A549 (cell line): ENCODE results near the gene ANK2. TPM values are rescaled to one million over a fixed set of nuclear protein-coding genes. Genes with fewer than 3 reads are reported as not detected.

ENCODE experiments used
- ATAC-seq, 2 experiments: fragments of 200-7000 bp in 1 of 2; fragments of >200 bp in 1 of 2; cut with Nextera tagmentation in 1 of 2; cut with Tn5 transposase in 1 of 2; 3 replicates each; pipeline versions ENCODE4 v1.8.0 to v1.9.1; 2018 to 2020; ENCODE audit warnings: mild to moderate bottlenecking in 1 of 2, moderate library complexity in 1 of 2
- CTCF ChIA-PET: fragments of 300-600 bp; sonication (Branson Sonifier 250); formaldehyde crosslinking; extraction: SDS; loops from one replicate; lab custom pipeline; 2021; ENCODE audit warnings: antibody characterized with exemption, inconsistent platforms; lab: Yijun Ruan, JAX
- POLR2A ChIA-PET: fragments of 350-600 bp; formaldehyde crosslinking; extraction: SDS; loops from one replicate; lab custom pipeline; 2021; ENCODE audit warnings: antibody characterized with exemption, inconsistent platforms; lab: Yijun Ruan, JAX
- DNase-seq, 2 experiments: peaks; one replicate each; pipeline versions ENCODE4 v3.0.0 to v3.0.0-alpha.2; 2011 to 2016; ENCODE audit warnings: low read depth in 1 of 2, low spot score in 1 of 2
- FAIRE-seq: peaks from 2 replicates; lab custom pipeline; 2011; peaks lifted over from hg19 to GRCh38; lab: Jason Lieb, UNC
- H3K27ac ChIP-seq, 2 experiments: fragments of >200 bp; sonication (Bioruptor Twin); formaldehyde crosslinking; 3 replicates each; pipeline ENCODE4 v1.5.1; 2016 to 2017
- H3K4me1 ChIP-seq: fragments of >200 bp; sonication (Bioruptor Twin); formaldehyde crosslinking; 3 replicates; pipeline ENCODE4 v1.6.1; 2016
- H3K4me2 ChIP-seq: fragments of >200 bp; sonication (Bioruptor Twin); formaldehyde crosslinking; 3 replicates; pipeline ENCODE4 v1.6.1; 2016
- H3K4me3 ChIP-seq: fragments of >200 bp; sonication (Bioruptor Twin); formaldehyde crosslinking; 3 replicates; pipeline ENCODE4 v1.5.1; 2016
- H3K9me3 ChIP-seq: fragments of >200 bp; sonication (Bioruptor Twin); formaldehyde crosslinking; 3 replicates; pipeline ENCODE4 v1.6.1; 2016
- BHLHE40 ChIP-seq: IDR thresholded peaks from 2 replicates; pipeline ENCODE4 v1.6.1; 2012; ENCODE audit warnings: low read depth, low read length, inconsistent platforms
- CBX2 ChIP-seq: fragments of 200-600 bp; sonication (generic); IDR thresholded peaks from 2 replicates; pipeline ENCODE4 v1.6.1; 2016; ENCODE audit warnings: low read depth, mild to moderate bottlenecking, borderline replicate concordance
- CBX8 ChIP-seq: fragments of 200-600 bp; sonication (generic); IDR thresholded peaks from 2 replicates; pipeline ENCODE4 v1.6.1; 2016
- CEBPB ChIP-seq, 2 experiments: fragments of >200 bp in 1 of 2; sonication (Bioruptor Twin) in 1 of 2; formaldehyde crosslinking in 1 of 2; IDR thresholded peaks; 2 replicates each; pipeline ENCODE4 v1.6.1; 2012 to 2016
- CHD4 ChIP-seq: fragments of 200-600 bp; sonication (generic); IDR thresholded peaks from 2 replicates; pipeline ENCODE4 v1.6.1; 2016; ENCODE audit warnings: antibody characterized with exemption, mild to moderate bottlenecking, borderline replicate concordance
- EP300 ChIP-seq, 2 experiments: fragments of >200 bp; sonication (Bioruptor Twin); formaldehyde crosslinking; IDR thresholded peaks; 2 replicates in 1 of 2; 3 replicates in 1 of 2; pipeline ENCODE4 v1.6.1; 2016 to 2017
- FOSL2 ChIP-seq, 2 experiments: fragments of 450-650 bp in 1 of 2; fragments of >200 bp in 1 of 2; sonication (Bioruptor Twin) in 1 of 2; formaldehyde crosslinking; IDR thresholded peaks; 2 replicates each; pipeline versions ENCODE4 v1.5.0 to v1.6.1; 2016 to 2020; ENCODE audit warnings: mild to moderate bottlenecking in 1 of 2, moderate library complexity in 1 of 2
- GATA3 ChIP-seq: IDR thresholded peaks from 2 replicates; pipeline ENCODE4 v1.6.1; 2012; ENCODE audit warnings: borderline replicate concordance
- HOXA7 ChIP-seq: fragments of 250-450 bp; sonication (Bioruptor Pico); IDR thresholded peaks from 2 replicates; pipeline ENCODE4 v1.5.0; 2020; ENCODE audit warnings: mild to moderate bottlenecking, moderate library complexity
- HOXB13 ChIP-seq: fragments of 250-450 bp; sonication (Bioruptor Pico); IDR thresholded peaks from 2 replicates; pipeline ENCODE4 v1.5.0; 2020; ENCODE audit warnings: low read depth, mild to moderate bottlenecking, moderate library complexity
- HOXB5 ChIP-seq: fragments of 250-450 bp; sonication (Bioruptor Pico); IDR thresholded peaks from 2 replicates; pipeline ENCODE4 v1.5.0; 2020; ENCODE audit warnings: mild to moderate bottlenecking, moderate library complexity
- KDM1A ChIP-seq: fragments of 200-600 bp; sonication (generic); IDR thresholded peaks from 2 replicates; pipeline ENCODE4 v1.6.1; 2016; ENCODE audit warnings: low read depth, mild to moderate bottlenecking
- KDM5A ChIP-seq: fragments of 200-600 bp; sonication (generic); IDR thresholded peaks from 2 replicates; pipeline ENCODE4 v1.6.1; 2016; ENCODE audit warnings: antibody characterized with exemption, mild to moderate bottlenecking
- MAZ ChIP-seq: fragments of 150-350 bp; IDR thresholded peaks from 2 replicates; pipeline ENCODE4 v1.6.1; 2014; ENCODE audit warnings: antibody characterized with exemption, low read depth, low read length, borderline replicate concordance
- NPAS2 ChIP-seq: fragments of 250-450 bp; sonication (Bioruptor Pico); IDR thresholded peaks from 2 replicates; pipeline ENCODE4 v1.8.0; 2022; ENCODE audit warnings: mild to moderate bottlenecking, moderate library complexity, borderline replicate concordance
- NR3C1 ChIP-seq: fragments of >200 bp; sonication (Bioruptor Twin); formaldehyde crosslinking; IDR thresholded peaks from 3 replicates; pipeline ENCODE4 v1.6.1; 2017
- RAD21 ChIP-seq, 2 experiments: fragments of >200 bp in 1 of 2; sonication (Bioruptor Twin) in 1 of 2; formaldehyde crosslinking in 1 of 2; IDR thresholded peaks in 1 of 2; conservative IDR thresholded peaks in 1 of 2; 2 replicates in 1 of 2; 3 replicates in 1 of 2; pipeline ENCODE4 v1.6.1; 2012 to 2018; ENCODE audit warnings: inconsistent platforms in 1 of 2
- RCOR1 ChIP-seq: fragments of 150-350 bp; IDR thresholded peaks from 2 replicates; pipeline ENCODE4 v1.6.1; 2014; ENCODE audit warnings: antibody characterized with exemption, low read length, low read depth
- RNF2 ChIP-seq: fragments of 200-600 bp; sonication (generic); IDR thresholded peaks from 2 replicates; pipeline ENCODE4 v1.6.1; 2016; ENCODE audit warnings: low read depth, mild to moderate bottlenecking, antibody characterized with exemption, moderate library complexity, borderline replicate concordance
- SMC3 ChIP-seq: fragments of >200 bp; sonication (Bioruptor Twin); formaldehyde crosslinking; IDR thresholded peaks from 3 replicates; pipeline ENCODE4 v1.6.1; 2018; ENCODE audit warnings: inconsistent platforms
- TFCP2L1 ChIP-seq: fragments of 250-450 bp; sonication (Bioruptor Pico); IDR thresholded peaks from 2 replicates; pipeline ENCODE4 v1.5.0; 2021; ENCODE audit warnings: mild to moderate bottlenecking
- TP53 ChIP-seq: fragments of 250-450 bp; sonication (Bioruptor Pico); IDR thresholded peaks from 2 replicates; pipeline ENCODE4 v1.5.0; 2021; ENCODE audit warnings: mild to moderate bottlenecking, moderate library complexity
- WGBS: methylation state at CpG from one replicate; pipeline ENCODE4 v1.1.6; 2017; ENCODE audit errors: missing lambda C conversion rate; 5-methylcytosine and 5-hydroxymethylcytosine counted together
- polyA plus RNA-seq, 4 experiments: library from polyadenylated mRNA; depleted of rRNA in 3 of 4; stranded (reverse); fragments of >200 nt; fragmentation: RNase III in 1 of 4; extraction: RNeasy Plus Mini Kit Qiagen cat#74134 plus additional on column Dnase treatment in 1 of 4; gene quantifications; 2 replicates in 3 of 4; 3 replicates in 1 of 4; pipeline ENCODE4 v1.2.3, GENCODE V29; 2011 to 2017
- TF ChIP-seq, protein P1 (sequence below): fragments of >200 bp; sonication (Bioruptor Twin); formaldehyde crosslinking; IDR thresholded peaks from 3 replicates; pipeline ENCODE4 v1.5.1; 2016
- TF ChIP-seq, protein P2 (sequence below): fragments of >200 bp; sonication (Bioruptor Twin); formaldehyde crosslinking; IDR thresholded peaks from 2 replicates; pipeline ENCODE4 v1.6.1; 2016
- TF ChIP-seq, protein P3 (sequence below): IDR thresholded peaks from 2 replicates; pipeline ENCODE4 v1.6.1; 2012
- TF ChIP-seq, protein P4 (sequence below): fragments of 150-350 bp; IDR thresholded peaks from 2 replicates; pipeline ENCODE4 v1.6.1; 2014; ENCODE audit warnings: low read depth, mild to moderate bottlenecking, low read length

ANK2 gene
- polyA plus RNA-seq, 2 of the 4 experiments (the other 2 are of a cell fraction) = 1.4 to 3.1 TPM

DNA sequence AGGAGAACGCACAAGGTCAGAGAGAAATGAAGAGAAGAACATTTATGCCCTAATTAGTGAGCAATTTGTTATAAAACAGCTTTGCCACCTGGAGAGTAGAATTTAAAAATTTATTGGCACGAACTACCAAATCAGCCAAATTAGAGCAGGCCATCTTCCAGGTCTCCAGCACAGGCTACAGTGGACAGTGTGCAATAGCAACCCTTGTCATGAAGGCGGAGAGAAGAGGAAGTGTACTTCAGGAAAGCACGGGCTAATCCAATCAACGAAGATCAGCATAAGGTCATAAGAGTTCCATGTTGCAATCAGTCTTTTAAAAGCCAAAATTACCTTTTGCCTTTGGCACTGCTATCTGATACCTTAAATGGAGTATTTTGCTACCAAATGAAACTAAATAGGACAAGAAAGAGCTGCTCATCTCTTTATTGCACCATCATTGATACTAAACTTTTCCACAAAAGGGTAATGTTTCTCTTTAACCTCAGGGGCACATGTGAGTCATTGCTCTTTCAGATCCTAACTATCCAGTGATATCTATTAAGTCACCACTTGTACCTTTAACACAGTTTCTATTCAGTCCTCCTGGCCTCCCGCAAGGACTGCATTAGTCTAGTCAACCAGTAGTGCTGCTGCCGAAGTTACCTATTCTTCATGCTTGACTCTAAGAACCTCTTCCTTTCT, 19.9 kb downstream of the ANK2 start (continued):
- TF ChIP-seq, protein P1, sequence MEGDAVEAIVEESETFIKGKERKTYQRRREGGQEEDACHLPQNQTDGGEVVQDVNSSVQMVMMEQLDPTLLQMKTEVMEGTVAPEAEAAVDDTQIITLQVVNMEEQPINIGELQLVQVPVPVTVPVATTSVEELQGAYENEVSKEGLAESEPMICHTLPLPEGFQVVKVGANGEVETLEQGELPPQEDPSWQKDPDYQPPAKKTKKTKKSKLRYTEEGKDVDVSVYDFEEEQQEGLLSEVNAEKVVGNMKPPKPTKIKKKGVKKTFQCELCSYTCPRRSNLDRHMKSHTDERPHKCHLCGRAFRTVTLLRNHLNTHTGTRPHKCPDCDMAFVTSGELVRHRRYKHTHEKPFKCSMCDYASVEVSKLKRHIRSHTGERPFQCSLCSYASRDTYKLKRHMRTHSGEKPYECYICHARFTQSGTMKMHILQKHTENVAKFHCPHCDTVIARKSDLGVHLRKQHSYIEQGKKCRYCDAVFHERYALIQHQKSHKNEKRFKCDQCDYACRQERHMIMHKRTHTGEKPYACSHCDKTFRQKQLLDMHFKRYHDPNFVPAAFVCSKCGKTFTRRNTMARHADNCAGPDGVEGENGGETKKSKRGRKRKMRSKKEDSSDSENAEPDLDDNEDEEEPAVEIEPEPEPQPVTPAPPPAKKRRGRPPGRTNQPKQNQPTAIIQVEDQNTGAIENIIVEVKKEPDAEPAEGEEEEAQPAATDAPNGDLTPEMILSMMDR = no peak
- TF ChIP-seq, protein P2, sequence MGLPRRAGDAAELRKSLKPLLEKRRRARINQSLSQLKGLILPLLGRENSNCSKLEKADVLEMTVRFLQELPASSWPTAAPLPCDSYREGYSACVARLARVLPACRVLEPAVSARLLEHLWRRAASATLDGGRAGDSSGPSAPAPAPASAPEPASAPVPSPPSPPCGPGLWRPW = no peak
- TF ChIP-seq EP300 (IDR thresholded peaks at IDR 0.05) (no peak), TFCP2L1 (CRISPR knock-in tag) (no peak), CHD4 (no peak), GATA3 (no peak), KDM5A (no peak), NPAS2 (no peak)

DNA sequence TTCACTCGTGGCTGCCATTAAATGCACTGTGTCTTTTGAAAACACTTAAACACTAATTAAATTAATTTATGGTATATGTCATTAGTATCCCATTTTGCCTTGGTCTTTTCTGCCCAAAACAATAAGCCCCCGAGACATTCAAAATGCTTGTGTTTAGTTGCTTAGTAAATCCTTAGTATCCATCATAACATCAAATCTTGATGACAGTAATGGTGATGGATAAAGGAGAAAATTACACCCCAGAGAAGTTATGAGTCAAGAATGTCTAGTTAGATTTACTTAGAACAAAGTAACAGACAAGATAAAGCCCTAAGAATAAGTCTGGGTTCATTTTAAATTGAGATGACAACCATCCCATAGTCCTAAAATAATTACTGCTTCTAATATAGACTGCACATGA, 21.3 kb downstream of the ANK2 start:
- Histone ChIP-seq H3K4me3 (no peak overlapping the region), H3K4me1 (no peaks in the 10 kb centered on the region), H3K27ac (no peak overlapping the region), H3K9me3 (no peaks in the 10 kb centered on the region), H3K4me2 (no peak overlapping the region)
- CTCF ChIA-PET = no interaction called here
- POLR2A ChIA-PET = no interaction called here
- DNase-seq = no peak
- WGBS = 50% methylated on average over 2 of the region's 2 CpGs
- no peak for TF ChIP-seq NR3C1
- no peak for TF ChIP-seq MAZ
- TF ChIP-seq, protein P3, sequence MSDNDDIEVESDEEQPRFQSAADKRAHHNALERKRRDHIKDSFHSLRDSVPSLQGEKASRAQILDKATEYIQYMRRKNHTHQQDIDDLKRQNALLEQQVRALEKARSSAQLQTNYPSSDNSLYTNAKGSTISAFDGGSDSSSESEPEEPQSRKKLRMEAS = no peak
- TF ChIP-seq CEBPB (IDR thresholded peaks at IDR 0.05) = no peak
- TF ChIP-seq RNF2 = no peak
- no peak for TF ChIP-seq TFCP2L1 (CRISPR knock-in tag)
- TF ChIP-seq HOXA7 (CRISPR knock-in tag) = no peak
- TF ChIP-seq, protein P1 = no peak
- no peak for TF ChIP-seq RCOR1
- no peak for TF ChIP-seq CBX2
- no peak for TF ChIP-seq CBX8
- TF ChIP-seq BHLHE40 = no peak
- no peak for TF ChIP-seq SMC3
- TF ChIP-seq RAD21 (conservative IDR thresholded peaks at IDR 0.05 in 1 of 2, IDR thresholded peaks at IDR 0.05 in 1 of 2) = no peak
- no peak for TF ChIP-seq KDM1A
- no peak for TF ChIP-seq FOSL2 (IDR thresholded peaks at IDR 0.05)
- no peak for TF ChIP-seq FOSL2 (CRISPR knock-in tag; IDR thresholded peaks at IDR 0.05)
- no peak for TF ChIP-seq HOXB13 (CRISPR knock-in tag)
- TF ChIP-seq, protein P4, sequence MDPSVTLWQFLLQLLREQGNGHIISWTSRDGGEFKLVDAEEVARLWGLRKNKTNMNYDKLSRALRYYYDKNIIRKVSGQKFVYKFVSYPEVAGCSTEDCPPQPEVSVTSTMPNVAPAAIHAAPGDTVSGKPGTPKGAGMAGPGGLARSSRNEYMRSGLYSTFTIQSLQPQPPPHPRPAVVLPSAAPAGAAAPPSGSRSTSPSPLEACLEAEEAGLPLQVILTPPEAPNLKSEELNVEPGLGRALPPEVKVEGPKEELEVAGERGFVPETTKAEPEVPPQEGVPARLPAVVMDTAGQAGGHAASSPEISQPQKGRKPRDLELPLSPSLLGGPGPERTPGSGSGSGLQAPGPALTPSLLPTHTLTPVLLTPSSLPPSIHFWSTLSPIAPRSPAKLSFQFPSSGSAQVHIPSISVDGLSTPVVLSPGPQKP = no peak
- TF ChIP-seq TP53 (CRISPR knock-in tag) = no peak
- no peak for TF ChIP-seq HOXB5
- no peak for ATAC-seq
- no peak for FAIRE-seq
